Measurements from ENCODE around the gene NXPH2. TPM values are rescaled to one million over a fixed set of nuclear protein-coding genes. Genes with fewer than 3 reads are reported as not detected.
"Not testable (repeated sequence)": the region's sequence is repeated elsewhere in the genome, so short reads cannot be mapped to it uniquely, and the experiment has no call there.

NXPH2 gene
- total RNA-seq, 1 donor, result not detected

- no peak overlapping the region for H2AFZ ChIP-seq (ENCODE audit: low read length)
- H3K27ac ChIP-seq (ENCODE audit: low read depth, low read length), result no peak overlapping the region
- no peak for DNase-seq (ENCODE audit: insufficient read length, low spot score, missing footprints)
- H3K4me1 ChIP-seq (ENCODE audit: insufficient read depth, low read length), result no peaks in the 10 kb centered on the region
- H4K20me1 ChIP-seq (ENCODE audit: insufficient read depth, low read length), result no peaks in the 10 kb centered on the region
- no peak for TF ChIP-seq CTCF (IDR thresholded peaks at IDR 0.05; ENCODE audit: extremely low read depth, low read depth, low read length)
- H3K27me3 ChIP-seq (ENCODE audit: insufficient read depth, low read length), result no peaks in the 10 kb centered on the region
- no peak overlapping the region for H3K4me2 ChIP-seq (ENCODE audit: insufficient read depth, low read length)
- H3K4me3 ChIP-seq (ENCODE audit: insufficient read depth, low read length), result no peak overlapping the region
- H3K79me2 ChIP-seq (ENCODE audit: insufficient read depth, low read length), result no peaks in the 10 kb centered on the region
- H3K9me3 ChIP-seq (ENCODE audit: low read depth, low read length), result no peaks in the 10 kb centered on the region
- H3K36me3 ChIP-seq (ENCODE audit: insufficient read depth, low read length), result no peaks in the 10 kb centered on the region
Measured at GRCh38 chr2:138744713-138745112, 35.5 kb downstream of the NXPH2 start.

GRCh38 chr2:138742441-138743057 lies 37.6 kb downstream of the NXPH2 start:
- no peak for DNase-seq (ENCODE audit: insufficient read length, low spot score, missing footprints)

GRCh38 chr2:138741851-138742250 lies 38.3 kb downstream of the NXPH2 start:
- TF ChIP-seq CTCF (IDR thresholded peaks at IDR 0.05; ENCODE audit: extremely low read depth, low read depth, low read length), result no peak
- Histone ChIP-seq H3K4me2 (ENCODE audit: insufficient read depth, low read length) (no peak overlapping the region), H3K27me3 (ENCODE audit: insufficient read depth, low read length) (no peaks in the 10 kb centered on the region), H3K36me3 (ENCODE audit: insufficient read depth, low read length) (no peaks in the 10 kb centered on the region), H3K79me2 (ENCODE audit: insufficient read depth, low read length) (no peaks in the 10 kb centered on the region), H3K4me3 (ENCODE audit: insufficient read depth, low read length) (no peak overlapping the region), H3K9me3 (ENCODE audit: low read depth, low read length) (no peaks in the 10 kb centered on the region), H2AFZ (ENCODE audit: low read length) (no peak overlapping the region), H3K4me1 (ENCODE audit: insufficient read depth, low read length) (no peaks in the 10 kb centered on the region), H4K20me1 (ENCODE audit: insufficient read depth, low read length) (no peaks in the 10 kb centered on the region), H3K27ac (ENCODE audit: low read depth, low read length) (no peak overlapping the region)
- no peak for DNase-seq (ENCODE audit: insufficient read length, low spot score, missing footprints)

More at GRCh38 chr2:138742441-138743057, 37.6 kb downstream of the NXPH2 start:
- no peaks in the 10 kb centered on the region for H3K36me3 ChIP-seq (ENCODE audit: insufficient read depth, low read length)
- H3K4me2 ChIP-seq (ENCODE audit: insufficient read depth, low read length), result no peak overlapping the region
- no peaks in the 10 kb centered on the region for H4K20me1 ChIP-seq (ENCODE audit: insufficient read depth, low read length)
- no peaks in the 10 kb centered on the region for H3K79me2 ChIP-seq (ENCODE audit: insufficient read depth, low read length)
- H3K9me3 ChIP-seq (ENCODE audit: low read depth, low read length), result no peaks in the 10 kb centered on the region
- TF ChIP-seq CTCF (IDR thresholded peaks at IDR 0.05; ENCODE audit: extremely low read depth, low read depth, low read length), result no peak
- no peak overlapping the region for H3K4me3 ChIP-seq (ENCODE audit: insufficient read depth, low read length)
- H3K27ac ChIP-seq (ENCODE audit: low read depth, low read length), result no peak overlapping the region
- H3K4me1 ChIP-seq (ENCODE audit: insufficient read depth, low read length), result no peaks in the 10 kb centered on the region
- no peaks in the 10 kb centered on the region for H3K27me3 ChIP-seq (ENCODE audit: insufficient read depth, low read length)
- no peak overlapping the region for H2AFZ ChIP-seq (ENCODE audit: low read length)

- H4K20me1 ChIP-seq (ENCODE audit: insufficient read depth, low read length); H3K27ac ChIP-seq (ENCODE audit: low read depth, low read length); H3K36me3 ChIP-seq (ENCODE audit: insufficient read depth, low read length); H3K4me3 ChIP-seq (ENCODE audit: insufficient read depth, low read length); DNase-seq (ENCODE audit: insufficient read length, low spot score, missing footprints); H3K4me2 ChIP-seq (ENCODE audit: insufficient read depth, low read length); H3K4me1 ChIP-seq (ENCODE audit: insufficient read depth, low read length); H3K9me3 ChIP-seq (ENCODE audit: low read depth, low read length); H2AFZ ChIP-seq (ENCODE audit: low read length); H3K27me3 ChIP-seq (ENCODE audit: insufficient read depth, low read length); H3K79me2 ChIP-seq (ENCODE audit: insufficient read depth, low read length): not testable (repeated sequence)
Measured at GRCh38 chr2:138737009-138737554, 43.1 kb downstream of the NXPH2 start.
